ENCODE measurements around the gene DNAH5. TPM values are rescaled to one million over a fixed set of nuclear protein-coding genes. Genes with fewer than 3 reads are reported as not detected.

Gene DNAH5
- total RNA-seq, 3 donors from 2014 or later (not counting 1 experiment from before 2014, with no cell fraction given), result not detected

- Histone ChIP-seq H3K4me1 (ENCODE audit: control insufficient read depth, insufficient read depth, low read length) (no peaks in the 10 kb centered on the region), H3K27ac (ENCODE audit: low read length) (no peak overlapping the region), H3K27me3 (ENCODE audit: control insufficient read depth, insufficient read depth, low read length) (no peaks in the 10 kb centered on the region), H3K36me3 (ENCODE audit: control insufficient read depth, insufficient read depth, low read length) (no peaks in the 10 kb centered on the region), H3K4me3 (ENCODE audit: low read length) (no peak overlapping the region), H3K9me3 (ENCODE audit: control insufficient read depth, insufficient read depth, low read length) (no peaks in the 10 kb centered on the region)
- peaks cover 0 to 12% of the 10 kb centered on the region in 2 donors for H3K9me3 Mint-ChIP-seq
- no peak overlapping the region for H3K4me3 Mint-ChIP-seq
- no peak for TF ChIP-seq CTCF (IDR thresholded peaks at IDR 0.05)
- no peak for ATAC-seq
- H3K27ac Mint-ChIP-seq, result no peak overlapping the region
- H3K27me3 Mint-ChIP-seq (ENCODE audit: low read depth in 2 of 2), result no peaks in the 10 kb centered on the region
- intact Hi-C loops (cut with micrococcal nuclease), result no loop called here
- WGBS (ENCODE audit: insufficient coverage), result 48% methylated on average over 3 of the region's 3 CpGs
- DNase-seq, result no peak
- H3K36me3 Mint-ChIP-seq, result no peaks in the 10 kb centered on the region
- H3K4me1 Mint-ChIP-seq, result no peaks in the 10 kb centered on the region
These were observed 280.1 kb downstream of the DNAH5 start for GRCh38 chr5:13664377-13664776.

- no peaks in the 10 kb centered on the region for H3K4me1 ChIP-seq (ENCODE audit: control insufficient read depth, insufficient read depth, low read length)
- H3K4me3 ChIP-seq (ENCODE audit: low read length), result no peak overlapping the region
- no peaks in the 10 kb centered on the region for H3K27me3 ChIP-seq (ENCODE audit: control insufficient read depth, insufficient read depth, low read length)
- Mint-ChIP-seq H3K27me3 (ENCODE audit: low read depth in 2 of 2) (no peaks in the 10 kb centered on the region), H3K36me3 (no peaks in the 10 kb centered on the region), H3K27ac (no peak overlapping the region), H3K4me1 (no peaks in the 10 kb centered on the region), H3K4me3 (no peak overlapping the region), H3K9me3 (peaks cover 0 to 9% of the 10 kb centered on the region in 2 donors)
- TF ChIP-seq CTCF (IDR thresholded peaks at IDR 0.05), result no peak
- ATAC-seq (no peak), DNase-seq (no peak)
- intact Hi-C loops (cut with micrococcal nuclease), result no loop called here
- H3K27ac ChIP-seq (ENCODE audit: low read length), result no peak overlapping the region
- H3K9me3 ChIP-seq (ENCODE audit: control insufficient read depth, insufficient read depth, low read length), result no peaks in the 10 kb centered on the region
- H3K36me3 ChIP-seq (ENCODE audit: control insufficient read depth, insufficient read depth, low read length), result no peaks in the 10 kb centered on the region
These were observed 281.9 kb downstream of the DNAH5 start for GRCh38 chr5:13662626-13663025.

- no peaks in the 10 kb centered on the region for H3K27me3 ChIP-seq (ENCODE audit: control insufficient read depth, insufficient read depth, low read length)
- no peaks in the 10 kb centered on the region for H3K36me3 Mint-ChIP-seq
- TF ChIP-seq CTCF (IDR thresholded peaks at IDR 0.05), result no peak
- no peaks in the 10 kb centered on the region for H3K9me3 ChIP-seq (ENCODE audit: control insufficient read depth, insufficient read depth, low read length)
- no peak overlapping the region for H3K27ac Mint-ChIP-seq
- H3K4me3 Mint-ChIP-seq, result no peak overlapping the region
- no peak for ATAC-seq
- H3K36me3 ChIP-seq (ENCODE audit: control insufficient read depth, insufficient read depth, low read length), result no peaks in the 10 kb centered on the region
- H3K4me1 Mint-ChIP-seq, result no peaks in the 10 kb centered on the region
- no peak overlapping the region for H3K4me3 ChIP-seq (ENCODE audit: low read length)
- peaks cover 0 to 6% of the 10 kb centered on the region in 2 donors for H3K9me3 Mint-ChIP-seq
- DNase-seq, result no peak
- 93% methylated on average over 1 of the region's 1 CpG for WGBS (ENCODE audit: insufficient coverage)
- intact Hi-C loops (cut with micrococcal nuclease), result no loop called here
- no peaks in the 10 kb centered on the region for H3K4me1 ChIP-seq (ENCODE audit: control insufficient read depth, insufficient read depth, low read length)
- no peaks in the 10 kb centered on the region for H3K27me3 Mint-ChIP-seq (ENCODE audit: low read depth in 2 of 2)
- H3K27ac ChIP-seq (ENCODE audit: low read length), result no peak overlapping the region
These were observed 283.2 kb downstream of the DNAH5 start for GRCh38 chr5:13661272-13661671.

- Histone ChIP-seq H3K27me3 (ENCODE audit: control insufficient read depth, insufficient read depth, low read length) (no peaks in the 10 kb centered on the region), H3K9me3 (ENCODE audit: control insufficient read depth, insufficient read depth, low read length) (peaks cover 4% of the 10 kb centered on the region), H3K27ac (ENCODE audit: low read length) (no peak overlapping the region), H3K4me3 (ENCODE audit: low read length) (no peak overlapping the region), H3K4me1 (ENCODE audit: control insufficient read depth, insufficient read depth, low read length) (no peaks in the 10 kb centered on the region), H3K36me3 (ENCODE audit: control insufficient read depth, insufficient read depth, low read length) (no peaks in the 10 kb centered on the region)
- Mint-ChIP-seq H3K36me3 (no peaks in the 10 kb centered on the region), H3K4me1 (no peaks in the 10 kb centered on the region), H3K4me3 (no peak overlapping the region), H3K27ac (no peak overlapping the region), H3K27me3 (ENCODE audit: low read depth in 2 of 2) (no peaks in the 10 kb centered on the region), H3K9me3 (peaks cover 0 to 6% of the 10 kb centered on the region in 2 donors)
- TF ChIP-seq CTCF (IDR thresholded peaks at IDR 0.05), result no peak
- no CpG with 5 or more reads among the region's 3 CpGs for WGBS (ENCODE audit: insufficient coverage)
- no peak for ATAC-seq
- DNase-seq, result no peak
- intact Hi-C loops (cut with micrococcal nuclease), result no loop called here
These were observed 284.4 kb downstream of the DNAH5 start for GRCh38 chr5:13660072-13660471.

Data from natural killer cell (primary cell).